BJ (cell line): Measurements from ENCODE around the gene TUFT1. TPM values are rescaled to one million over a fixed set of nuclear protein-coding genes. Genes with fewer than 3 reads are reported as not detected.

Experiments
- CTCF ChIA-PET: fragments of 350-600 bp; formaldehyde crosslinking; extraction: SDS; loops from one replicate; lab custom pipeline; 2021; ENCODE audit warnings: antibody characterized with exemption, inconsistent platforms; lab: Yijun Ruan, JAX
- POLR2A ChIA-PET: fragments of 300-600 bp; sonication (Branson Sonifier 250); formaldehyde crosslinking; extraction: SDS; loops from one replicate; lab custom pipeline; 2021; ENCODE audit warnings: antibody characterized with exemption; lab: Charles Lee
- DNase-seq: peaks from one replicate; pipeline ENCODE4 v3.0.0-alpha.2; 2011; ENCODE audit warnings: low read depth
- H3K27me3 ChIP-seq: 2 replicates; pipeline ENCODE4 v1.6.0; 2011; ENCODE audit warnings: low read length; ENCODE audit not compliant: control insufficient read depth, insufficient read depth
- H3K36me3 ChIP-seq: 2 replicates; pipeline ENCODE4 v1.5.1; 2011; ENCODE audit warnings: low read length; ENCODE audit not compliant: control insufficient read depth, insufficient read depth
- H3K4me3 ChIP-seq: 2 replicates; pipeline ENCODE4 v1.5.1; 2011; ENCODE audit warnings: low read depth, mild to moderate bottlenecking, control low read depth, low read length
- CTCF ChIP-seq: IDR thresholded peaks from 2 replicates; pipeline ENCODE4 v1.5.1; 2011; ENCODE audit warnings: low read depth, mild to moderate bottlenecking, control low read depth, inconsistent platforms, low read length, moderate library complexity; ENCODE audit not compliant: insufficient read depth
- polyA plus RNA-seq: library from polyadenylated mRNA; depleted of rRNA; stranded (reverse); fragments of >200 nt; gene quantifications from 2 replicates; pipeline ENCODE4 v1.2.3, GENCODE V29; 2011; rRNA removed
- small RNA-seq: library from RNA; depleted of rRNA; stranded (forward); fragments of <200 nt; gene quantifications from one replicate; pipeline ENCODE3, GENCODE V24; 2012; ENCODE audit warnings: low replicate concordance, low read depth; ENCODE audit not compliant: insufficient read length

Gene TUFT1
- polyA plus RNA-seq, 1 experiment: 14.3 TPM

GRCh38 chr1:151629278-151629677 is 89.2 kb downstream of the TUFT1 start:
- ChIA-PET CTCF (interaction anchor here (1.5 kb wide), 1 partner anchor 33 kb away, joined by 4 read pairs; no protein-coding TSS in a partner anchor), POLR2A (no interaction called here)
- no peaks in the 10 kb centered on the region for H3K36me3 ChIP-seq
- no peak overlapping the region for H3K4me3 ChIP-seq
- DNase-seq: no peak
- no peak for TF ChIP-seq CTCF
- H3K27me3 ChIP-seq: no peaks in the 10 kb centered on the region

Small RNAs within 50 kb of the gene (small RNA-seq; reads per million reads assigned to genes)
- gene MIR554 (not detected), gene RF00405 (not detected), gene RNU6-1062P (not detected)

Other genes with a start within 250 kb of the TUFT1 start
- gene PI4KB, start 212.9 kb upstream of the TUFT1 start, polyA plus RNA-seq: 71.5 and 98.2 TPM in 2 replicates
- 25.5 and 29.9 TPM in 2 replicates for gene RFX5, start 193.1 kb upstream of the TUFT1 start, polyA plus RNA-seq
- gene SELENBP1, start 167.6 kb upstream of the TUFT1 start, polyA plus RNA-seq: 27.9 and 47.9 TPM in 2 replicates
- 467 and 468 TPM in 2 replicates for gene PSMB4, start 140.7 kb upstream of the TUFT1 start, polyA plus RNA-seq
- gene POGZ, start 80.8 kb upstream of the TUFT1 start, polyA plus RNA-seq: 37.1 and 39.8 TPM in 2 replicates
- gene CGN, start 28.9 kb upstream of the TUFT1 start, polyA plus RNA-seq: 0.05 TPM in 1 of 2 replicates, not detected in the other
- 7.0 and 10.4 TPM in 2 replicates for gene SNX27, start 71.7 kb downstream of the TUFT1 start, polyA plus RNA-seq
- not detected in 2 replicates for gene CELF3, start 176.5 kb downstream of the TUFT1 start, polyA plus RNA-seq
- gene RIIAD1, start 181.2 kb downstream of the TUFT1 start, polyA plus RNA-seq: not detected in 2 replicates
- gene MRPL9, start 223.2 kb downstream of the TUFT1 start, polyA plus RNA-seq: 89.6 and 105 TPM in 2 replicates